ENCODE data around the gene DYNLRB1. TPM values are rescaled to one million over a fixed set of nuclear protein-coding genes. Genes with fewer than 3 reads are reported as not detected.

DYNLRB1 gene
- total and polyA plus RNA-seq, 2 of the 13 experiments (the other 11 are each of a cell fraction or from before 2014, with no cell fraction given) = 140 to 244 TPM

DNA sequence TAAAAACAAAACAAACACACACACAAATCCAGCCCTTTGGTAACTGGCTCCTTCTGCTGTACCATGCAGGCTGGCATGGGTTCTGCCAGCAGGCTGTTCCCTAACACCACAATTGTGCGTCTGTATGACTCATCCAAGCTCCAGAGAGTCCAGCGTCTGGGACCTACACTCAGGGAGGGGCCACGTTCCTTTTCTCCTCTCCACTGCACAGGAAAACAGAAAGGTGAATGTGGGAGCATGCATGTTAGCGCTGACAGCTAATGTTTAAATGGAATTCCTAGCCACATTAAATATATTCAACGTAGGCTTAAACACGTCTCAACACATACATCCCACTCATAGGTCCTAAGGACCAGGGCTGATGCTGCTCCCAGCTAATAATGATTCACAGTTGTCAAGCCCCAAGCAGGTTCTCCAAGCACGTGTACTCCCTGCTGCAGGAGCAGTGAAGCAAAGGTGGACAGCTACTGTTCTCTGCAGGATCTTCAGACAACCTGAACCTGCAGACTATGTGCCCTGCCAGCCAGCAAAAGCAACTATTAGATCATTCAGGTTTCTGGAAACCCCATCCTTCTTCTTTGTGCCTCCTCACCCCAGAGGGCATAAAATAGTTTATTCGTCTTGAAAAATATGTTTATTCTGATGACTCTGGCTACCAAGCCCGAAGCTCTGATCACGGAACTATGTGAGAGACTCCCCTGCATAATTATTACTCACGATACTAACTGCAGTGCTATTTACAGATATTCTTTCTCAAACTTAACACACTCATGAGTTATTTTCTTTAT, 63.2 kb downstream of the DYNLRB1 start (continued):
- TF ChIP-seq MIER2 (CRISPR knock-in tag; IDR thresholded peaks at IDR 0.05) = 0 out of 2 replicates have a peak, but pooled peaks have one; percentile 18
- no peak for TF ChIP-seq ZNF614 (CRISPR knock-in tag; IDR thresholded peaks at IDR 0.05; ENCODE audit: borderline replicate concordance)
- no peak for TF ChIP-seq SP5 (CRISPR knock-in tag; IDR thresholded peaks at IDR 0.05; ENCODE audit: borderline replicate concordance, low read depth)
- TF ChIP-seq PAF1 (CRISPR knock-in tag; IDR thresholded peaks at IDR 0.05) = no peak
- TF ChIP-seq ZNF790 (CRISPR knock-in tag; IDR thresholded peaks at IDR 0.05; ENCODE audit: borderline replicate concordance) = no peak
- TF ChIP-seq HOXA3 (CRISPR knock-in tag; IDR thresholded peaks at IDR 0.05) = no peak
- TF ChIP-seq SIX1 (CRISPR knock-in tag; IDR thresholded peaks at IDR 0.05; ENCODE audit: borderline replicate concordance) = no peak
- no peak for TF ChIP-seq ZNF20 (CRISPR knock-in tag; IDR thresholded peaks at IDR 0.05)
- TF ChIP-seq JUN (CRISPR knock-in tag; IDR thresholded peaks at IDR 0.05) = 0 out of 2 replicates have a peak, but pooled peaks have one; percentile 55
- no peak for TF ChIP-seq ZFY (CRISPR knock-in tag; IDR thresholded peaks at IDR 0.05)
- TF ChIP-seq ZNF530 (CRISPR knock-in tag; IDR thresholded peaks at IDR 0.05; ENCODE audit: low read depth) = no peak
- no peak for TF ChIP-seq ZNF260 (CRISPR knock-in tag; IDR thresholded peaks at IDR 0.05; ENCODE audit: borderline replicate concordance, low read depth)
- TF ChIP-seq SATB2 (CRISPR knock-in tag; IDR thresholded peaks at IDR 0.05) = no peak
- TF ChIP-seq, protein P1, sequence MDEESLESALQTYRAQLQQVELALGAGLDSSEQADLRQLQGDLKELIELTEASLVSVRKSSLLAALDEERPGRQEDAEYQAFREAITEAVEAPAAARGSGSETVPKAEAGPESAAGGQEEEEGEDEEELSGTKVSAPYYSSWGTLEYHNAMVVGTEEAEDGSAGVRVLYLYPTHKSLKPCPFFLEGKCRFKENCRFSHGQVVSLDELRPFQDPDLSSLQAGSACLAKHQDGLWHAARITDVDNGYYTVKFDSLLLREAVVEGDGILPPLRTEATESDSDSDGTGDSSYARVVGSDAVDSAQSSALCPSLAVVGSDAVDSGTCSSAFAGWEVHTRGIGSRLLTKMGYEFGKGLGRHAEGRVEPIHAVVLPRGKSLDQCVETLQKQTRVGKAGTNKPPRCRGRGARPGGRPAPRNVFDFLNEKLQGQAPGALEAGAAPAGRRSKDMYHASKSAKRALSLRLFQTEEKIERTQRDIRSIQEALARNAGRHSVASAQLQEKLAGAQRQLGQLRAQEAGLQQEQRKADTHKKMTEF (CRISPR knock-in tag; IDR thresholded peaks at IDR 0.05) = peak; percentile 28; the same call in 1 of the 2 replicates
- no peak for TF ChIP-seq POLR2G (IDR thresholded peaks at IDR 0.05; ENCODE audit: low read depth, low read length)
- TF ChIP-seq RNF2 (conservative IDR thresholded peaks at IDR 0.05; ENCODE audit: low read depth) = no peak
- no peak for TF ChIP-seq TBX3 (IDR thresholded peaks at IDR 0.05; ENCODE audit: borderline replicate concordance)
- TF ChIP-seq SAP130 (CRISPR knock-in tag; IDR thresholded peaks at IDR 0.05; ENCODE audit: low read depth) = peak; percentile 35; the same call in 1 of the 2 replicates
- no peak for TF ChIP-seq ZNF746 (CRISPR knock-in tag; IDR thresholded peaks at IDR 0.05)
- no peak for TF ChIP-seq BRD4 (CRISPR knock-in tag; IDR thresholded peaks at IDR 0.05)
- TF ChIP-seq DDIT3 (CRISPR knock-in tag; IDR thresholded peaks at IDR 0.05) = no peak
- no peak for TF ChIP-seq ZNF280B (CRISPR knock-in tag; IDR thresholded peaks at IDR 0.05; ENCODE audit: borderline replicate concordance)
- no peak for TF ChIP-seq EHMT2 (IDR thresholded peaks at IDR 0.05; ENCODE audit: borderline replicate concordance, low read depth, low read length)
- no peak for TF ChIP-seq ZNF552 (CRISPR knock-in tag; IDR thresholded peaks at IDR 0.05; ENCODE audit: borderline replicate concordance)
- TF ChIP-seq ZNF30 (CRISPR knock-in tag; IDR thresholded peaks at IDR 0.05) = no peak
- no peak for TF ChIP-seq PBX2 (CRISPR knock-in tag; IDR thresholded peaks at IDR 0.05)
- peak; percentile 99 for TF ChIP-seq FOSL2 (CRISPR knock-in tag; IDR thresholded peaks at IDR 0.05)
- TF ChIP-seq ZMYM2 (CRISPR knock-in tag; IDR thresholded peaks at IDR 0.05) = no peak

Data from HepG2 (cell line).